Nasal cavity respiratory epithelium epithelial cell of viscerocranial mucosa (primary cell): ENCODE results near the gene RHBDD3. TPM values are rescaled to one million over a fixed set of nuclear protein-coding genes. Genes with fewer than 3 reads are reported as not detected.

Source experiments
- total RNA-seq: library from RNA; depleted of rRNA; stranded (reverse); fragments of >200 nt; gene quantifications from 2 replicates; pipeline ENCODE4 v1.2.3, GENCODE V29; 2014

RHBDD3 gene
- total RNA-seq, result 22.2 and 24.1 TPM in 2 replicates

GRCh38 chr22:29267858-29268510 lies at the start of gene RHBDD3, which contains the start of gene EWSR1:
Gene RHBDD3, minus strand, starts transcription at chr22:29267981. Its CDS starts 2,355 bp downstream, at chr22:29265626.
Gene EWSR1, plus strand, starts transcription at chr22:29268268. Its CDS starts 69 bp downstream, at chr22:29268337.

GRCh38 chr22:29315286-29316140 lies 47.7 kb upstream of the RHBDD3 start, which contains the start of gene RASL10A:
Gene RASL10A, minus strand, starts transcription at chr22:29315697. Its CDS starts 451 bp downstream, at chr22:29315246.

GRCh38 chr22:29306175-29306834 lies 38.5 kb upstream of the RHBDD3 start, which contains the start of gene GAS2L1:
Gene GAS2L1, plus strand, starts transcription at chr22:29306650. Its CDS starts 1,456 bp downstream, at chr22:29308106.

Other genes with a start within 250 kb of the RHBDD3 start
- gene C22orf31, start 206.2 kb downstream of the RHBDD3 start, total RNA-seq, result not detected in 2 replicates
- 8.2 and 20.1 TPM in 2 replicates for gene KREMEN1, start 194.9 kb downstream of the RHBDD3 start, total RNA-seq
- under 0.01 and 0.21 TPM in 2 replicates for gene EMID1, start 62.1 kb downstream of the RHBDD3 start, total RNA-seq
- gene EWSR1, start 287 bp upstream of the RHBDD3 start, total RNA-seq, result 91.9 and 110 TPM in 2 replicates
- gene GAS2L1, start 38.7 kb upstream of the RHBDD3 start, total RNA-seq, result 6.2 and 19.4 TPM in 2 replicates
- 0.21 TPM in 1 of 2 replicates, not detected in the other for gene RASL10A, start 47.7 kb upstream of the RHBDD3 start, total RNA-seq
- 43.4 and 90.3 TPM in 2 replicates for gene AP1B1, start 120.6 kb upstream of the RHBDD3 start, total RNA-seq
- not detected in 2 replicates for gene RFPL1, start 170.6 kb upstream of the RHBDD3 start, total RNA-seq
- 0.28 and 0.34 TPM in 2 replicates for gene NEFH, start 212.2 kb upstream of the RHBDD3 start, total RNA-seq